GM12865 (cell line): ENCODE results near the gene SH2D2A.

ENCODE experiments used
- DNase-seq: peaks from one replicate; pipeline ENCODE4 v3.0.0; 2010; ENCODE audit warnings: low read depth
- H3K4me3 ChIP-seq: 2 replicates; pipeline ENCODE4 v1.5.1; 2011; ENCODE audit warnings: mild to moderate bottlenecking, low read depth, low read length, control low read depth
- CTCF ChIP-seq: IDR thresholded peaks from 2 replicates; pipeline ENCODE4 v1.5.1; 2011; ENCODE audit warnings: low read length, control low read depth, low read depth, inconsistent platforms; ENCODE audit not compliant: insufficient read depth; ENCODE audit errors: missing control alignments

Gene SH2D2A

DNA sequence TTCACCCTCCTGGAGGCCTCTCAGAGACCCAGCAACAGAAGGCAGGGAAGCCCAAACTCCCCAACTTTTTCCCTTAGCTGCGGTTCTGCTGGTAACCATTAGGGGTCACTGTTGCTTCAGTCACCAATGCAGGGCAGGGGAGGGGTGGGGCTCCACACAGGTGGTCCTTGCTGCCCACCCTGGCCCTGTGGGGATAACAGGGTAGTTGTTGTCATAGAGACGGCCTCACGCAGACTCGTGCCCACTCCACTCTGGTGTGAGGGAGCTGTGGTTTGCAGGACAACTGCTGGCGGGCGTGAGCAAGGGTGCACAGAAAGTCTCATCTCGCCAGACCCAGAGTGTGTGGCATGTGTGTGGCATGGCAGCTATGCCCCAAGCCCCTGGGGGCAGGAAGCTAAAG is 22.3 kb upstream of the SH2D2A start:
- TF ChIP-seq CTCF = peak; percentile 88
- H3K4me3 ChIP-seq = no peak overlapping the region
- peak; percentile 39 for DNase-seq

- DNase-seq = no peak
- no peak for TF ChIP-seq CTCF
- no peak overlapping the region for H3K4me3 ChIP-seq
These were observed 20.2 kb upstream of the SH2D2A start for GRCh38 chr1:156836892-156837291.

- no peak for TF ChIP-seq CTCF
- DNase-seq = peak; percentile 85
- H3K4me3 ChIP-seq = no peak overlapping the region
These were observed 19.5 kb upstream of the SH2D2A start for GRCh38 chr1:156836041-156836654.

DNA sequence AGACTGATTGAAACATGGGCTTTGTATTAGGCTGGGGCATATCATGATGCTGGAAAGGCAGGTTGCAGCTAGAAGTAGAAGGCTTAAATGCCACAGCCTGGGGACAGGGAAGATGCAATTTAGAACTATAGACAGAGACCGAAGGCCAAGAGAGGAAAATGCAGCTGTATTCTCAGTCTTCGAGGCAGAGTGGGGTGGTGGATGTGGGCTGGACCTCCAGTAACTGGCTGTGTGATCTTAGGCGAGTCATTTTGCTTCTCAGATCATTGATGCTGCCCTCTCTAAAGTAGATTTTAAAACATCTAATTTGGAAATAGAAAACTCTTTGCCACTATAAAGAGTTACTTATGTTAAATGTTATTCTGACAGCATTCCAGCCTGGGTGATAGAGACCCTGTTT is 17.7 kb upstream of the SH2D2A start:
- no peak for DNase-seq
- no peak for TF ChIP-seq CTCF
- no peak overlapping the region for H3K4me3 ChIP-seq

DNA sequence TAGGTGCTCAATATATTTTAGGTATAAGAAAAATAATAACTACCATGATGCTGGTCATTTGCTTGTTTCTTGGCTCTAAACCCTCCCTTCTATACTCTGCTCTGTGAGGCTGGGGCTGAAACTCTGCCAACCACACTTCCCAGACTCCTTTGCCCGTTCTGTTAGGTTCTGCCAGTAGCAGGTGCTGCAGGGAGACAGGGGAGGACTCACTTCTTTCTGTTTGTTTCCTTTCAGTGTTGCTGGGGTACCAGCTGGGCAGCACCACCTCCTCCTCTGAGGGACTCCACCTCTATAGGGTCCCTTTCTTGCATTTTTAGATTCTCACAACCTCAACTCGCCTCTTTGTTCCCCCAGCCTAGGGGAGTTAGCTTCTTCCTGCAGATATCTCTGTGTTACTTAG is 17.0 kb upstream of the SH2D2A start:
- TF ChIP-seq CTCF = no peak
- no peak overlapping the region for H3K4me3 ChIP-seq
- peak; percentile 29 for DNase-seq

DNA sequence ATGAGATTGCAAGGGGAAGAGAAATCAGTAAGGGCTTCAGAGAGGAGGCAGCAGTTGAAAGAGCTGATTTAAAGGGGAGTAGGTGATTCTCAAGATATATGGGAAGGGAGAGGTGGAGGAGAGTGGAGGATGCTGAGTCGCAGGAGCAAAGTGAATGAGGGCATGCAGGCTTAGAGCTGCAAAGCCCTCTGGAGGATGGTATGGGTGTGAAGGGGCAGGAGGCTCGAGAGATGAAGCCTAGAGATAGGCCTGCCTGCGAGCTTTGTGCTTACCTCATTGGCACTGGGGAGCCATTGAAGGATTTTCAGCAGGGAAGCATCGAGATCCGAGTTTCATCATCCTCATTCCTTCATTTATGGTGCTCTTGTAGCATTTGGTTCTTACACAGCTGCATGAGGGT is 15.8 kb upstream of the SH2D2A start:
- no peak for TF ChIP-seq CTCF
- no peak for DNase-seq
- no peak overlapping the region for H3K4me3 ChIP-seq

DNA sequence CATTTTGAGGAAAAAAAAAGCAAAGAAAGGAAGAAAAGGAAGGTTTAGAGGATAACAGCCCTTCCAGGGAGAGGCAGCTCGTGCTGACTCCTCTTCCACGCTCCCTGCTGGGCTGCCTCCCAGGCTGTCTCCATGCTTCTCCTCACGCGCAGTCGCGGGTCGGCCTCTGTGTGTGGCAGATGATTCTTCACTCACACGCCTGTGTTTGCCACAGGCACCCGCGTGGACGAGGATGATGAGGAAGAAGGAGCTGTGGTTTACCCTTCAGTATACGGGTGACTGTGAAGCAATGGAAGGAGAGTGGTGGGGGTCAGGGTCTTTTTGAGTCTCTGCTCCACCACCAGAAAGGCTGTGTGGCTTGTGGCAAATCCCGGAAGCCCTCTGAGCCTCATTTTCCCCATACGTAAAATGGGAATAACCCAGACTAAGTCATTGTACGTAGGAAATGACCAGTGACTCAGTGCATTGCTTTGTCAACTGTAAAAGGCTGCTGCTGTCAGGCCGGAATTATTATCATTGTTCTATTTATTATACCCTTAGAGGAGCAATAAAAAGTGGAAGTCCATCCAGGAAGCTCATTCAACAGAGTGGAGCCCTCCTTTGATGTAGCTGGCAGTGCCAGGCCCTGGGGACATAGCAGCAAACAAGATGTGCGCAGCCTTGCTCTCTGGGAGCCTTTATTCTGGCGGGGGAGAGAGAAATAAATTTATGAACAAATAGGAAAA is 11.9 kb upstream of the SH2D2A start:
- no peak for DNase-seq
- no peak for TF ChIP-seq CTCF
- H3K4me3 ChIP-seq = no peak overlapping the region
